Measurements from ENCODE around the gene PRKAB1. TPM values are rescaled to one million over a fixed set of nuclear protein-coding genes. Genes with fewer than 3 reads are reported as not detected.
"Not testable (repeated sequence)": the region's sequence is repeated elsewhere in the genome, so short reads cannot be mapped to it uniquely, and the experiment has no call there.

The PRKAB1 gene, protein sequence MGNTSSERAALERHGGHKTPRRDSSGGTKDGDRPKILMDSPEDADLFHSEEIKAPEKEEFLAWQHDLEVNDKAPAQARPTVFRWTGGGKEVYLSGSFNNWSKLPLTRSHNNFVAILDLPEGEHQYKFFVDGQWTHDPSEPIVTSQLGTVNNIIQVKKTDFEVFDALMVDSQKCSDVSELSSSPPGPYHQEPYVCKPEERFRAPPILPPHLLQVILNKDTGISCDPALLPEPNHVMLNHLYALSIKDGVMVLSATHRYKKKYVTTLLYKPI
- total RNA-seq: 41.2 TPM

DNA sequence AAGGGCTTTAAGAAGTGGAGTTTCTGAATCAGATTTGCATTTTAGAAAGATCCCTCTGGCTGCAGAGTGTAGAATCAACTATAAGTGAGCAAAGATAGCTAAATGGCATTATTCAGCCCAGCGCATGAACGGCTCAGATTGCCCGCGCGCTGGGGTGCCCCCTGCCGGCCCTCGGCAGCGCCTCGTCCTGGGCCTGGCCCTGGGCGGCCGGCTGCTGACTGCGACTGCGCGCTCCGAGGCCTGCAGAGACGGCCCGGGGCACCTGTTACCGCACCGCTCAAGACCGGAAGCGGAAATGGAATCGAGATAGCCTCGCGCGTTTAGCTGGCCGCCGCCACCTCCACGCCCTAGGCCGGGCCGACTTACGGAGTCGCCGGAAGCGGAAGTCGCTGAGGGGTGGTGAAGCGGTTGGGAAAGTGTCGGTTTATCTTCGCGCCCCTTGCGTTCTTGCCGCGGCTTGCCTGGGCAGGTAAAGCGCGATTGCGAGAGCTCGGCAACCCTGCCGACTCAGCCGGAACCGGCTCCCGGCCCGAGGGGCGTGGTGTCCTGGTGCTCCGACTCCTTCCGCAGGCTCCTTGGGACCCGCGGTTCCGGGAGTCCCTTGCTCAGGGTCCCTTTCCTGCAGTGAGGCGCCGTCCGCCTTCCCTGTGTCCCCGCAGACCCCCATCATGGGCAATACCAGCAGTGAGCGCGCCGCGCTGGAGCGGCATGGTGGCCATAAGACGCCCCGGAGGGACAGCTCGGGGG is at the start of gene PRKAB1:
PRKAB1 (plus strand) TSS at position 557 of the 747 bp plus-strand sequence; CDS start at position 669, 112 bp downstream.
- Histone ChIP-seq H3K4me3 (peak within 1 kb of the TSS; percentile 81 to 90), H3K27me3 (no peaks in the 10 kb centered on the region), H3K36me3 (peaks cover 7 to 17% of the 10 kb centered on the region in 2 donors), H3K27ac (peak within 1 kb of the TSS; percentile 93 to 97), H3K4me1 (peaks cover 0 to 22% of the 10 kb centered on the region in 2 donors), H3K9me3 (no peaks in the 10 kb centered on the region)
- intact Hi-C loops (cut with DNase I): loop anchor here (5.0 to 10.0 kb wide), 3 partner anchors 420 to 1653 kb away; partner anchors contain the start of genes RFC5 and SUDS3
- TF ChIP-seq, protein P1, sequence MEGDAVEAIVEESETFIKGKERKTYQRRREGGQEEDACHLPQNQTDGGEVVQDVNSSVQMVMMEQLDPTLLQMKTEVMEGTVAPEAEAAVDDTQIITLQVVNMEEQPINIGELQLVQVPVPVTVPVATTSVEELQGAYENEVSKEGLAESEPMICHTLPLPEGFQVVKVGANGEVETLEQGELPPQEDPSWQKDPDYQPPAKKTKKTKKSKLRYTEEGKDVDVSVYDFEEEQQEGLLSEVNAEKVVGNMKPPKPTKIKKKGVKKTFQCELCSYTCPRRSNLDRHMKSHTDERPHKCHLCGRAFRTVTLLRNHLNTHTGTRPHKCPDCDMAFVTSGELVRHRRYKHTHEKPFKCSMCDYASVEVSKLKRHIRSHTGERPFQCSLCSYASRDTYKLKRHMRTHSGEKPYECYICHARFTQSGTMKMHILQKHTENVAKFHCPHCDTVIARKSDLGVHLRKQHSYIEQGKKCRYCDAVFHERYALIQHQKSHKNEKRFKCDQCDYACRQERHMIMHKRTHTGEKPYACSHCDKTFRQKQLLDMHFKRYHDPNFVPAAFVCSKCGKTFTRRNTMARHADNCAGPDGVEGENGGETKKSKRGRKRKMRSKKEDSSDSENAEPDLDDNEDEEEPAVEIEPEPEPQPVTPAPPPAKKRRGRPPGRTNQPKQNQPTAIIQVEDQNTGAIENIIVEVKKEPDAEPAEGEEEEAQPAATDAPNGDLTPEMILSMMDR (IDR thresholded peaks at IDR 0.05): peak; percentile 86 to 96 (median 88)
- DNase-seq (ENCODE audit: low spot score in 2 of 2): peak; percentile 83 to 97

DNA sequence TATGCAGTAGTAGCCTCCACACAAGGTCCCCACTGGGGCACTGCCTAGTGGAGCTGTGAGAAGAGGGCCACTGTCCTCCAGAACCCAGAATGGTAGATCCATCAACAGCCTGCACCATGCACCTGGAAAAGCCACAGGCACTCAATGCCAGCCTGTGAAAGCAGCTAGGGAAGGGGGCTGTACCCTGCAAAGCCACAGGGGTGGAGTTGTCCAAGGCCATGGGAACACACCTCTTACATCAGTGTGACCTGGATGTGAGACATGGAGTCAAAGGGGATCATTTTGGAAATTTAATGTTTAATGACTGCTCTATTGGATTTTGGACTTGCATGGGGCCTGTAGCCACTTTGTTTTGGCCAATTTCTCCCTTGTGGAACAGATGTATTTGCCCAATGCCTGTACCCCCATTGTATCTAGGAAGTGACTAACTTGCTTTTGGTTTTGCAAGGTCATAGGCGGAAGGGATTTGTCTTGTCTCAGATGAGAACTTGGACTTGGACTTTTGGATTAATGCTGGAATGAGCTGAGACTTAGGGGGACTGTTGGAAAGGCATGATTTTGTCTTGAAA is 49.5 kb upstream of the PRKAB1 start:
- H3K4me3 ChIP-seq; H3K27ac ChIP-seq; intact Hi-C loops (cut with DNase I); H3K27me3 ChIP-seq; H3K9me3 ChIP-seq; H3K4me1 ChIP-seq; DNase-seq (ENCODE audit: low spot score in 2 of 2); H3K36me3 ChIP-seq: not testable (repeated sequence)

DNA sequence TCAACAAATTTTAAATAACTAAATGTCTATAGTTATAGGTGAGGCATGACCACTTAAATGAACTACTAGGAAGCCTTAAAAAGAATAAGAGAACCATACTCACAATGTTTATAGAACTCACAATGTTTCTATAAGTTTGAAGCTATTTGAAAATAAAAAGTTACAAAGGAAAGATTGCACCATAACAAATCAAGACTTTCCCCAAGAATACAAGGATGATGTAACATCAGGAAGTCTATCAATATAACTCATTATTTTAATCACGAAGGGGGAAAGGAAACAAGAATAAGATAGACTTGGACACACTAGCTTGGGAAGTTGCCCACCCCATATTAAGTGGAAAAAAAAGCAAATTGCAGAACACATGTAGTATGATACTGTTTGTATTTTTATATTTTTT is 47.4 kb upstream of the PRKAB1 start:
- Histone ChIP-seq H3K9me3 (no peaks in the 10 kb centered on the region), H3K36me3 (no peaks in the 10 kb centered on the region), H3K4me3 (no peak overlapping the region), H3K4me1 (no peaks in the 10 kb centered on the region), H3K27me3 (no peaks in the 10 kb centered on the region), H3K27ac (no peak overlapping the region)
- intact Hi-C loops (cut with DNase I): no loop called here
- TF ChIP-seq, protein P1 (IDR thresholded peaks at IDR 0.05): no peak
- no peak for DNase-seq (ENCODE audit: low spot score in 2 of 2)

DNA sequence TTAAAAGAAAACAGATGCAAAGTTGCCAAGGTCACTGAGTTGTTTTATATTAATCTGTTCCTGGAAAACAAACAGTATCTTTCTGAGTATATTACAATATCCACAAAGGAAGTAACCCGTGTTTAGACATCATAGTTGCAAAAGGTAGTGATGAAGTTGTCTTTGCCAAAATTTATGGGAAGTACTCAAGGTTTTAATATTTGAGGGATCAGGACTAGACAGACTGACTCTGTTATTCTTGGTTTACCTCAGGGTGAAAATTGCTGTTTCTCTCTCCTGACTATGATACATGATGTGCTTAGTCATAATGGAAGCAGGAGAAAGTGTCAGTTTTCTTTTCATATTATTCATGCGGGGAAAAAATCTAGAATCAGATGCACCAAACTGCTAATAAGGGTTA is 46.1 kb upstream of the PRKAB1 start:
- TF ChIP-seq, protein P1 (IDR thresholded peaks at IDR 0.05): no peak
- H3K4me3 ChIP-seq: no peak overlapping the region
- H3K9me3 ChIP-seq: no peaks in the 10 kb centered on the region
- intact Hi-C loops (cut with DNase I): no loop called here
- no peaks in the 10 kb centered on the region for H3K4me1 ChIP-seq
- no peaks in the 10 kb centered on the region for H3K36me3 ChIP-seq
- no peak for DNase-seq (ENCODE audit: low spot score in 2 of 2)
- H3K27ac ChIP-seq: no peak overlapping the region
- H3K27me3 ChIP-seq: no peaks in the 10 kb centered on the region

DNA sequence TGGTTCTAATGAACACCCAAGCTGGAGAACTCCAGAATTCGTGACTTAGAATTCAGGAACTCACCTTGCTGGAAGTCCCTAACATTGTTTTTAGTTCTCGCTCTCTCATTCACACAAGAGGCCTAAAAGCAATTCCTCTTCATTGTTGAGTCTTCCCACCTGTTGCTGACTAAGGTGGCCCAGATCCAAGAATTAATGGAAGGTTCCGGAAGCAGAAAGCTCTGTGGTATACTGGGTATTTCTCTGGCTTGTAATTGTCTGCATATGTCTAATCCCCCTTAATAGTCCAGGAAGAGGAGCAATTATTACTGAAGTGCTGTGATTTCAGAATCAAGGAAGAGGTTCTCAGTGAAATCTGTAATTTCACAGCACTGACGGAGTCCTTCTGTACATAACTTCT is 43.0 kb upstream of the PRKAB1 start:
- Histone ChIP-seq H3K27me3 (no peaks in the 10 kb centered on the region), H3K36me3 (no peaks in the 10 kb centered on the region), H3K9me3 (no peaks in the 10 kb centered on the region), H3K4me1 (no peaks in the 10 kb centered on the region), H3K27ac (no peak overlapping the region), H3K4me3 (no peak overlapping the region)
- TF ChIP-seq, protein P1 (IDR thresholded peaks at IDR 0.05): no peak
- no peak for DNase-seq (ENCODE audit: low spot score in 2 of 2)
- intact Hi-C loops (cut with DNase I): no loop called here

Data from ascending aorta (tissue), 2 donors.